SK-MEL-5 (cell line): ENCODE measurements around the gene DPYD. TPM values are rescaled to one million over a fixed set of nuclear protein-coding genes. Genes with fewer than 3 reads are reported as not detected.

Source experiments
- DNase-seq: peaks from one replicate; pipeline ENCODE4 v3.0.0-alpha.2; 2016; ENCODE audit warnings: low read depth, low spot score
- in situ Hi-C: cut with HindIII; loops from 2 replicates; pipeline ENCODE4 v1.10.0; 2016; ENCODE audit warnings: low sequenced_read_pairs, high pct_unique_total_duplicates, low pct_unique_long_range_greater_than_20kb
- total RNA-seq: library from RNA; depleted of rRNA; stranded (reverse); fragments of >200 nt; shearing (Covaris generic); gene quantifications from 2 replicates; pipeline ENCODE4 v1.2.3, GENCODE V29; 2014

Gene DPYD
- total RNA-seq, 1 experiment from 2014 or later = not detected

DNA sequence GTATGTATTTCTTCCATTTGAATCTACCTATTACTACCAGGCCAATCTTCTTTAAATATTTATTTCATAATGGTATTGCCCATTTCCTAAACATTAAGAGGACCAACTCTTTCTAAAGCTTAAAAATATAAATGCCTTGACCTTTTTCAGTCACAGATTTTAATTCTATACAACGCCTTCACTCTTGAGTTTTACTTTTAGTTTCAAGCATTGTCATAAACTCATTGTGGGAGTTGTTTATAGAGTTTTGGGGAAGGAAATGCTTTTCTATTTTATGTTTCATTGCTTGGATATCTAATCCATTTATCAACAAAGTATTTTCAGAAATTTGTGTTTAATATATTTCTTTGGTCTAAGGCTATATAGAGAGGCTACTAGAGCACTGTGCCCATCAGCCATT, 155.8 kb downstream of the DPYD start:
- DNase-seq = no peak
- in situ Hi-C loops = no loop called here

DNA sequence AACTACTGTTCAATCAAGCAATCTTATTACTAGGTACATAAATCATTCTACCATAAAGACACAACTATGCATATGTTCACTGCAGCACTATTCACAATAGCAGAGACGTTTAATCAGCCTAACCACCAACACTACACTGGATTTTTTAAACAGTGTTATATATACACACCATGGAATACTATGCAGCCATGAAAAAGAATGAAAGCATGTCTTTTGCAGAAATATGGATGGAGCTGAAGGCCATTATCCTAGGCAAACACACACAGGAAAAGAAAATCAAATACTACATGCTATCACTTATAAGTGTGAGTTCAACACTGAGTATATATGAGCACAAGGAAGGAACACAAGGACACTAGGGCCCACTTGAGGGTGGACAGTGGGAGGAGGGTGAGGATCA, 159.2 kb downstream of the DPYD start:
- in situ Hi-C loops = no loop called here
- no peak for DNase-seq

DNA sequence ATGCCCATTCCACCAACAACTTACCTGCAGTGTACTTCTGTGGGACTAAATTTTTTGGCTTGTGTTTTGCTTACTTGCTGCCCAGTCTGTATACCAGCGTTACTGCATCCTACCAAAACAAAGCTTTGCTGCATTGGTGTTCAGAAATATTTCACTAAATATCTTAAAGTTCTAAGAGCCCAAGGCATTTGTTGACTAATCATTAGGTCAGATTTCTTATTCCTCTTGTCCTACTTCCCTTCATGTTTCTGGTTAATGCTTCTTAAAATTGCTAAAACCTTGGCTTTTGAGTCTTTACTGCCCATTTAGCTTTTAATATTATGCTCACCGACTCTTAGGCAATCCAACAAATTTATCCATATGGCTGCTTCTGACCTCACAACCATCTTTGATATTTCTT, 161.8 kb downstream of the DPYD start:
- no peak for DNase-seq
- in situ Hi-C loops = no loop called here

DNA sequence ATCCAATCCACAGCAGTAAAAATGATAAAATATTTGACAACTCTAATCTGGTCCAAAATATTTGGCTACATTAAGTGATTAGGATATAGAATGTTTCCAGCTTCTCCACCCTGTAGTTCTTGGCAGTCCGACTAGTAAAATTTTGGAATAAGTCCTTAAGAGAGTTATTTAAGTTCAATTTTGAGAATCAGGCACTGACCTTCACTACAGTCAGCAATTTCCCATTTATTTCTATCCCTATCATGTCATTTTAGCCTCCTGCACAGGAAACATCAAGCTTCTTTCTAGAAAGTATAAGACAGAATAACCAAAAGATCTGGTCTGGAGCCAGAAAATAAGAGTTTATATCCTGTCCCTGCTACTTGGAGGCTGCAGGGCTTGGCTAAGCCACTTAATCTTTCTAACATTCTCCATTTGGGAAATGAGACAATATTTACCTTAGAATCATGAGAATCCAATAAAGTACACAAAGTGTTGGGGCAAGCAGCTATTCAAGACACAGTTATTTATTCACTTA, 162.2 kb downstream of the DPYD start:
- in situ Hi-C loops = no loop called here
- no peak for DNase-seq

DNA sequence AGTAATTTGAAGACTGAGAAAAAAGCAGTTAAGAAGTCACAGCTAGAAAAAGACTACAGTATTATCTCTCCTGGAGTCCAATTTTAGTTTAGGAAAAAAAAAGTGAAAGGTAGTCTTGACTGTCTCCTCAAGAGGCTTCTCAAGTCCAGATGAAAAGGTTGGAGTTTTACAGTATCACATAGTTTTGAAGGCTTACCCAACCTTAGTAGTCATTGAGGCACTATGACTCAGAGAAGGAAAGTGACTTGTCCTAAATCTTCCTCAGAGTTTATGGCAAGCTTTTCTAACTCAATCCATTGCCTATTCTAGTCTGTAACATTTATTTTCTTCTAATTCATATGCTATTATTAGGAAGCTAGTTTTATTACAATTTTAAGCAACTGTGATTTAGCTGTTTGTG, 174.9 kb downstream of the DPYD start:
- DNase-seq = no peak
- in situ Hi-C loops = no loop called here

DNA sequence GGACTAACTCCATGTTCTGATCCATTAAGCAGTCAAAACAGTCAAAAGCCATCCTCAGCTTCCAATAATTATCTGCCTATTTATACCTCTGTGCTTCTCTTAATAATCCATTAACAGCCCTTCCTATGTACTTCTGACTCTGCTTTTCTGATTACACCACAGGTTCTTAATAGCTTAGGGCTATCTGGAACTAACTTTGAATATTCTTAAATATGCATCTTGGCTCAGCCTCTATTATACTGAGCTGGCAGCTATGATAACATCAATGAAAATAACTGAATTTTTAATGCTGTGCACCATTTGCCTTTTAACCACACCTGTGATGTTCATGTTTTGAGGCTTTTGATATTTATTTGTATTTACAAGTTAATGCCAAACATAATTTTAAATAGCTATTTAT, 175.9 kb downstream of the DPYD start:
- DNase-seq = no peak
- in situ Hi-C loops = no loop called here

DNA sequence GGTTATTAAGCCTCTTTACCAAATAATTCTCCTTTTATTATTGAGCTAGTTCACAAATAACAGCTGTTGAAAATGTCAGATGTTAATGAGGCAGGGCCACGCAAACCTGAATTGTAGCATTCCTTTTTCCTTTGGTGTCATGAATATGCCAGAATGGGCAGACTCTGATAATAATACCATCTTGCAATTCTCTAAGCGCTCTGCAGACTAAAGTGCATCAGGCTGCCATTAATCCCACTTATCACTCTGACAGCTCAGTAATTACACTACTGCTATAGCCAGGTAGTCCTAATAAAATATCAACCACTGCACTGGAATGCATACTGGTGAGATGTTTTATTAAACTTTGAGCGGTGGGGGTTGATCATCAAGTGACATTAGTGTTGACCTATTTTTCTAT, 177.7 kb downstream of the DPYD start:
- in situ Hi-C loops = no loop called here
- DNase-seq = no peak

DNA sequence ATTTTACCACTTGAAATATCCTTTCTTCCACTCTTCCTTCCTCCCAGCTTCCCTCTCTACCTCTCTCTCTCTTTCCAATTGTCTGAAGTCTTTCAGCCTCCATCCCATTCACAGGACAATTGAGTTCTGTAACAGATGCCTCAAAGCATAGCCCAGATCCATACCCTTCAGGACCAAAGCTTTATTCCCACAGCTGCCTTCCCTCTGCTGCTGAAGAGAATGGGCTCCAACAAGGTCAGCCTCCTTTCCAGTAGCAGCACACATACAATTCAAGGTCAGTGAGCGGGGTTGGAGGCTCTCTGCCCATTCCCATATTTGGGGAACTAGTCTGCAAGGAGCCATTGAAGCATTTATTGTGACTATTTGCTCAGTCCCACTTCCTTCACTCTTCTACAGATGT, 179.9 kb downstream of the DPYD start:
- no peak for DNase-seq
- in situ Hi-C loops = no loop called here

DNA sequence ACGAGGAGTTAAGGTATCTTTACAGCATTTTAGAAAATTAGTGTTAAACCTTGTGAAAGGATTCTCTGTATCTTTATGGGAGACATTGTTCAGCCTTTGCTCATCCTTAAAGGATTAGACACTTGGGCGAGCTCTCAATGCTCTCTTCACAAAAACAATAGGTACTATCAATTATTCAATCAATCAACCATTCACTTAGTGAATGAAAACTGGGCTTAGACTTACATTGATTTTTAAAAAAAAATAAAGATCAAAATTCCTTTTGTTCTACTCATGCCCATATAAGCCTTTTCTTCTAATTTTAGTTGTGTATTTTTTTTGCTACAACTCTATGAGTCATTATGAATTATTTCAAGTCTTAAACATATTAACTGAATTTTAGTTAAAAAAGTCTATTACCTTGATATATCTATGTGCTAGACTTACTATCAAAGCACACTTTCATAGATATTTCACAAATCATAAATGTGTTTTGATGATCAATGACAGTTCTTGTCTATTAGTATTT, 181.2 kb downstream of the DPYD start:
- DNase-seq = no peak
- in situ Hi-C loops = no loop called here

DNA sequence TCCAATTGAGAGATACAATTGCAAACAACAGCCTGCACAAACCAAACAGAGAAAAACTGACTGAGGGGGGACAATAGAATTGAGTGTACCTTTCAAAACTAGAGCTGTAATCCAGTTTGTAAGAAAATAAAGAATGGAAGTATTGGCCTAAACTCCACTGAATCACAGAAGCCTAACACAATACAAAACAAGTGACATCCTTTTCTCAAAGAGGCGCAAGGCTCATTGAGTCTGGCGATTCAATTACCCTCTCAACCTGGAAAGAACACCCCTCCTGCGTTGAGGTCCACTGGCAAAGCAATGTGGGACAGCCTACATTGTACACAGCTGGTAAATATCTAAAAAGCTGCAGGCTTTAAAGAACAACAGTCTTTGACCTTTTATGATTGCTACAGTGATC, 182.6 kb downstream of the DPYD start:
- in situ Hi-C loops = no loop called here
- DNase-seq = no peak

DNA sequence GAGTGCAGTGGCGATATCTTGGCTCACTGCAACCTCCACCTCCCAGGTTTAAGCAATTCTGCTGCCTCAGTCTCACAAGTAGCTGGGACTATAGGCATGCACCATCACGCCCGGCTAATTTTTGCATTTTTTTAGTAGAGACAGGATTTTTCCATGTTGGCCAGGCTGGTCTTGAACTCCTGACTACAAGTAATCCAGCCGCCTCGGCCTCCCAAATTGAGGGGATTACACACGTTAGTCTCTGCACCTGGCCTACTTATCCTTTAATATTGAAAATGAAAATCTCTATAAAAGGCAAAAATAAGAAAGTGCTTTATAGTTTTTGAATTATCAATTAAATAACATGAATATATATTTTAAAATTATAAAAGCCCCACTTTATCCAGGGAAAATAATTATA, 190.6 kb downstream of the DPYD start:
- DNase-seq = no peak
- in situ Hi-C loops = no loop called here

DNA sequence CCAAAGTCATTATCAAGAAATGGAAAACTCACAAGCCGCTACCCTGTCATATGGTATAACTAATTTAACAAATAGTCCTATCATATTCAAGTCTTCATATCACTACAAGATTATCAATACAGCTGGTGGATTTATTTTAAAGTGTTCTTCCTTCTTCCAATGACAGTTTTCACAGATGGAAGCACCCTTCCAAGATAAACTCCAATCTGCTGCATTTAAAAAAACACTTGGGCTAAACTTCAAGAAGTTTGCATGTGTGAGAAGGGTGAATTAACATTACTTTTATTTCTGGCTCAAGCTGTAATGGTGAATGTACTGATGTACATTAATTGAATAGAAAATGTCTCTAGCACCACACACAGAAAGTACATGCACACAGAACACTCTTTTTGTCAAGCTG, 192.4 kb downstream of the DPYD start:
- in situ Hi-C loops = no loop called here
- no peak for DNase-seq

DNA sequence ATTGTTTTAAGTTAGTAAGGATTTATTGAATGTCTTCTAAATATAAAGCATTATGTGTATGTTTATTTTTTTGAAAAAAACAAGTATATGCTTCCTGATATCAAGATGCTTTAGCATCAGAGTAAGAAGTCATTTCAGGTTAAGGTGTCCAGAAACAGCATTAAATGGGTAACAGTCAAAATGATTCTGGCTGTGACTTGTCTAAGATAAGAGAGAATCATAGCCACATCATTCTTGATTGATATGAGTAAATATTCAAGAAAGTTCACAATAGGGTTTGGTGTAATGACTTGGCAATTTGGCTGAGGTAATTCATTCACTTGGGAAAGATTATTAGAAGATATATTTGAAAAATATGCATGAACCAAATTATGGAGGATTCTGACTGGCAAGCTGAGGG, 193.8 kb downstream of the DPYD start:
- no peak for DNase-seq
- in situ Hi-C loops = no loop called here

DNA sequence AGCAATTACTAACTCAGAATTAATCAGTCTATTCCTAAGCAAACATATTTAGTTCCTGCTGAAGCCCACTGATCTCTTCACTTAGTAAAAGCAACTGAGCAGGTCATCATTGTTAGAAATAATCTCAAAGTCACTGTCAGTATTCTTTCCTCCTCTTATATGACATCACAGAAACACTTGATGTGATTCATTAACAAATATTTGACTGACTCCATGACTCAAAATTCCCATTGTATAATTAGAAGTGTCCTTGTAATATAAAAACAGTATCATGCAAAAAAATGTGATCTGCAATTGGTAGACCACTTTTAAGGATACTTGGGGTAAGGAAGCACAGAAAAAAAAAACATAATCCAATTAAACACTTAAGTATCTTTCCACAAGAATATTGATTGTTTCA, 194.4 kb downstream of the DPYD start:
- in situ Hi-C loops = no loop called here
- DNase-seq = no peak

DNA sequence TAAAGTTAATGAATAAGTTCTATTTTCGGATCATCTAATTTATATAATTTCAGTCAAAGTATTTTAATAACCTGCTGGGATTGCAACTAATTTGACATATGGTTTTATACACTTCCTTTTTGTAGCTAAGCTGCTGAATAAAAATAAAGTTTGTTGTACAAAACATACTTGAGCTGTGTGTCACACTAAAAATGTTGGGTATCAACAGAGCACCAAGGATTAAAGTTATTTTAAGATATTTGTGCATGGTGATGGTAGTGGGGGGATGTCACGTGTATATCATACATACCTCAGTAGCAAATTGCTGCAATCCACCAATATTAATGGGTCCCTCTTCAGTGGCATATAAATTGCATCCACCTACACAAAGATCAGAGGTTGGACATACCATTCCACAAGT, 199.6 kb downstream of the DPYD start:
- DNase-seq = no peak
- in situ Hi-C loops = no loop called here

DNA sequence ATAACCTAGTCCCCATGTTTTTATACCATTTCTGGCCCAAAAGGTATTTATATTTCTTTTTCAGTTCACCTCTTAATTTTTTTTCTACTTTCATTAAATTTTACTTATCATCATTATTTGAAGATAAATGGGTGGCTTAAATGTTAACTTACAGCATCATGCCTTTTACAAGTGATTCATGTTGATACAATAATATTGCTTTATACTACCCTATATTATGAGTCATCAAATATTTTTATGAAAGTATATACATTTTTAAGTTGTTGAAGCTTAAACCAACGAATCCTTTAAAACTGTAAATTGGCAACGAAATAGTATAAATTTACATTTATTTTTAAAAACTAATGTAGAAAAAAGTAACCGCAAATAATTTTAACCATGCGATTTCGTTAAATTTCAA, 207.9 kb downstream of the DPYD start:
- in situ Hi-C loops = no loop called here
- DNase-seq = no peak

DNA sequence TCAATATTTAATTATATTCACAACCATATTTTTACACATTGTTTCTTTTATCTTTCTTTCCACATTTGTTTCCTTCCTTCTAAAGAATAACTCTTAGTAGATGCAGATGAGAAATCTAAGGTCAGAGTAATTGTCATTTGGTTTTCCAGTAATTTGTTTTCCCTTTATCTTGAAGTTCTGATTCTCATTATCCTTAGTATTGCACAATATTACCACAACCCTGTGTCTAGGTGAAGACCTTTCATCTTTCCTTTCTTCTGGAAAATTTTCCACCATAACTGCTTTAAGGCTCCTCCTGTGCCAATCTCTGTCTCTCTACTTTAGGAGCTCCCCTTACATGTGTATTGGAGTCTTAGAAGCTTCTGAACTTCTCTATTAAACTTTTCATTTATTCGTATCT, 209.0 kb downstream of the DPYD start:
- DNase-seq = no peak
- in situ Hi-C loops = no loop called here

DNA sequence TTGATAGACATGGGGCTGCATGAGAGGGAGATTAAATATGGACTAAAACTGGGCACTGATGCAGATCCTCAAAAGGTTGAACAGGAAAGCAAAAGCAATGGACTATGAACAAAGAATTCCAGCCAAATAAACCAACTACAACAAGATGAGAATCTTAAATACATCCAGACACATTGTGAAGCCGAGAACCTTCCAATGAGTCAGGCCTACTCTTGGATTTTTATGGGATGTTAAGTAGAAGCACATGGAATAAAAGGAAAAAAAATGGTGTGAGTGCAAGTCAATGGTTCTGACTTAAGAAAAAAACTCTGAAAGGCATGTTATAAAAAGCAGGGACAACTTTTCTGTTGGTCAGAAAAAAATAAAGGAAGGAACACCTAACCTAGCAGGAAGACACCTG, 227.2 kb downstream of the DPYD start:
- in situ Hi-C loops = no loop called here
- DNase-seq = no peak

DNA sequence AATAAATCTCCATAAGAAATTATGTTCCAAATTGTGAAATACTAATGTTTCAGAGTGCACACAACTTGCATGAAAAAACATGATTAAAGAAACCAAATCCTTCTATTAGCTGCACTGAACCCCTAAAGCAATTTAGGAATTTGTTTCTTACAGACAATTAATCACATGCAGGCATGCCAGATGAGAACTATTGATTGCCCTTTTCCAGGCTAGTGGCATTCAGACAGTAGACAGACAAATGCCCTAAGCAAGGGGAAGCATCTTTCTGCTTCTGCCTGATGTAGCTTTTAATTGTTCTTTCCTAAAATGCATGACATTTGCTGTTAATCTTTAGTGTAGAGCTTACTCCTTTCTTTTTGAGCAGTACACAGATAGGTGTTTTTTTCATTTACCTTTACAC, 229.5 kb downstream of the DPYD start:
- in situ Hi-C loops = no loop called here
- DNase-seq = no peak

DNA sequence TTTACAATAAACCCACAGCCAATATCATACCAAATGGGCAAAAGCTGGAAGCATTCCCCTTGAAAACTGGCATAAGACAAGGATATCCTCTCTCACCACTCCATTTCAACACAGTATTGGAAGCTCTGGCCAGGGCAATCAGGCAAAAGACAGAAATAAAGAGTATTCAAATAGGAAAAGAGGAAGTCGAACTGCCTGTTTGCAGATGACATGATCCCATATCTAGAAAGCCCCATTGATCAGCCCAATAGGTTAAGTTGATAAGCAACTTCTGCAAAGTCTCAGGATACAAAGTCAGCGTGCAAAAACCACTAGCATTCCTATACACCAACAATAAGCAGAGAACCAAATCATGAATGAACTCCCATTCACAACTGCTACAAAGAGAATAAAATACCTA, 235.5 kb downstream of the DPYD start:
- no peak for DNase-seq
- in situ Hi-C loops = no loop called here
